Stomach (tissue), 4 donors: Measurements from ENCODE around the gene MUC5AC.
"Not testable (repeated sequence)": the region's sequence is repeated elsewhere in the genome, so short reads cannot be mapped to it uniquely, and the experiment has no call there.

ENCODE experiments used
- CTCF ChIP-seq, 7 experiments: fragments of 450-650 bp in 4 of 7; fragments of 200-600 bp in 3 of 7; sonication (generic) in 3 of 7; IDR thresholded peaks; one replicate each; pipeline ENCODE4 v1.5.1; 2016 to 2019; ENCODE audit warnings: antibody characterized with exemption in 7 of 7, control low read depth in 2 of 7, mild to moderate bottlenecking in 1 of 7
- POLR2AphosphoS5 ChIP-seq, 3 donors: sonication (generic); formaldehyde crosslinking; IDR thresholded peaks; one replicate each; pipeline ENCODE4 v1.6.1; 2016; ENCODE audit warnings: antibody characterized with exemption in 3 of 3

- TF ChIP-seq POLR2AphosphoS5, CTCF (IDR thresholded peaks at IDR 0.05): not testable (repeated sequence)
Observed at GRCh38 chr11:1247026-1247425, 89.3 kb downstream of the MUC5AC start.
